AG20443 (cell line): ENCODE data around the gene STXBP6.
A peak's percentile ranks its signal among the peaks of the same experiment; 100 is the strongest.
"Not testable (repeated sequence)": the region's sequence is repeated elsewhere in the genome, so short reads cannot be mapped to it uniquely, and the experiment has no call there.

ENCODE experiments used
- DNase-seq: peaks from one replicate; pipeline ENCODE4 v3.0.0; 2012; ENCODE audit warnings: low spot score, mixed read lengths

The STXBP6 gene

GRCh38 chr14:24956104-24956503, 93.8 kb downstream of the STXBP6 start:
- no peak for DNase-seq

GRCh38 chr14:24954700-24955037, 95.3 kb downstream of the STXBP6 start:
- no peak for DNase-seq

DNA sequence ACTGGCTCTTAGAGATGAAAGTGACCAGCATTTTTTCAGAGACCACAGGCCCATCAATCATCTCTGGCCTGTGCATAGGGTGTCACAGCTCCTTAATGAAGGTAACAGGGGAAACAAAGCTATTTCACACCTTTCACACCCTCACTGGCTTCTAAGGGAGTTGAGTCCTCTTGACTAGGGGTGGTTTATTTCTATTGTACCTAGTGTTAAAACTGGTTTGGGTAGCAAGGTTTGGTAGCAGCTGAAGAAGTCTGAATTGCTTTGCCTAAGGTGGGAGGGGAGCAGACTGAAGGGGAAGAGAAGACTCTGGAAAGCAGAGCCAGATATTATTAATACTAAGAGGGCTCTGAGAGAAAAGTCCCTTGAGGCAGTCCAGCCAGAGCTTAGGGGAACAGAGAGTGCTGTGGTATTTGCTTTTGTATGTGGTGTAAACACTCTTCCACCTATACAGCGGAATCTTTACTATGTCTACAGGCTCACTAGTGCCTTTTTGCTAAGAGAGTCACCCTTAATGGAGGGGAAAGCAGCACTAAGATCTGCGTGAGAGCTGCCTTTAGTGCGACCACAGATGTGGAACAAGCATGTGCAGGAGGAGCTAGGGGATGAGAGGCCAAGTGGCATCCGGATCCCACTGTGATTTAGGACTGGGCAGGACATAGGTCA, 95.8 kb downstream of the STXBP6 start:
- no peak for DNase-seq

DNA sequence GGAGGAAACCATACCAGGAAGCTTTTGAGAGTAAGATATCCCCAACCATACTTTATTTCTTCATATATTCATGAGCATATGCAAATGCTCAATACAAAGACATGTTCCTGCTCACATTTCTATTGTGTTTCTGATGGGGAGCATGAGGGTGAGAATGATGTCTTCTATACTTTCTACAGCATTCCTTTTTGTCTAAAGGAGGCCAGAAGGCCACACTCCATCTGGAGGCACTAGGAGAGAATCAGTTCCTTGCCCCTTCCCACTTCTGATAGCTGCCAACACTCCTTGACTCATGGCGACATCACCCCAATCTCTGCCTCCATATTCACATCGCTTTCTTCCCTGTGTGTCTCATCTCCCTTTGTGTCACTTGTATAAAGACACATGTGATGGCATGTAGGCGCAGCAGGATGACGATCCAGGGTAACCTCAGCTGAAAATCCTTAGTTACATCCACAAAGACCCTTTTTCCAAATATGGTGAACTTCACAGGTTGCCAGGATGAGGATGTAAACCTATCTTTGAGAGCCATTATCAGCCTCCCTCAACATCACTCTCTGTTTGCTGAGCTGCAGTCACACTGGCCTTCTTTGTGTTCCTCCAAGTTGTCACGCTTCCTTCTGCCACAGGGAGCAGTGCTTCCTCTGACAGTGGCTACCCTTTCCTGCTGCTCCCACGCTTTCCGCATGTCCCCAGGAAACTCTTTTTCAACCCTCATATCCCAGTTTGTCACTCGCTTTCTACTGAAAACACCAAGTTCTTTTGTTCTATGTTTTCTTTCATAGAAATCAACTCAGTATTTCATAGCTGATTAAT, 96.9 kb downstream of the STXBP6 start:
- DNase-seq, result no peak

GRCh38 chr14:24948261-24948847, 101.6 kb downstream of the STXBP6 start:
- no peak for DNase-seq

- no peak for DNase-seq
Observed at GRCh38 chr14:24947131-24947530, 102.8 kb downstream of the STXBP6 start.

DNA sequence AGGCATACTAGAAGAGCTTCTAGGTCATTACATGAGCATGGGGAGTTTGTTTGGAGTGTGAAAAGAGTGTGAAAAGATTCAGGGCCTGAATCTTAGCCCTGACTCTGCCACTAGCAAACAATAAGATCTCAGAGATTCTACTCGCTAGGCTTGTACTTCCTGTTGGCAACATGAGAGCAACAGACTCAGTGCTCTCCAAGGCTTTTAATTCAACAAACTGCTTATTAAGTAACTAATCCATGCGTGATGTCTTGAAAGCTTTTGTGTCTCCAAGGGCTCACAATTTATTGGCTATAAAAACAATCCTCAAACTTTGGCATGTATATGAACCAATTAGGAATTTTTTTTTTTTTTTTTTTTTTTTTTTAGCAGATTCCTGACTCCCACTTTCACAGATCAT, 105.1 kb downstream of the STXBP6 start:
- no peak for DNase-seq

GRCh38 chr14:24943024-24943423, 106.9 kb downstream of the STXBP6 start:
- peak; percentile 66 for DNase-seq

GRCh38 chr14:24941719-24942118, 108.2 kb downstream of the STXBP6 start:
- DNase-seq, result no peak

DNA sequence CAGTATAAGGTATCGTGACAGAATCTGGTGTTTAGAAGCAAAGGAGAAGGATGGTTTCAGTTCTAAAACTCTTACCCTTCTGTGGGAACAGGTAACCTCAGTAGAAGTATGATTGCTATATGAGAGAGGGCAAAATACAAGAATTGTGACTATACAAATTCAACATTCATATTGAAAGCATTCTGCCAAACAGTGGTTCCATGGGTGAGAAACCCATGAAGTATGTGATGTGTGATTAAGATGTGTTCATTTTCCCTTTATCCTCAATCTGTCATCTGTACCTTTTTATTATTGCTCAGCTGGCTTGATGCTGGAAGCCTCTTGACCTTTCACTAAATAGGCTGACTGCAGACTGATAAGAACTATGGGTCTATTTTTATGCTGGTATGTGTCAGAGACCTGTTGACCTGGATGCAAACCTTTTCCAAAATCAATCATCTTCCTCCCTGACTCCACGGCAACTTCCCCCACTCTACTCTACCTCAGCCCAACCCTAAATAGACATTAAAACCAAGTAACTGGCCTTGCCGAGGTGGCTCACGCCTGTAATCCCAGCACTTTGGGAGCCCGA, 109.6 kb downstream of the STXBP6 start:
- DNase-seq, result no peak

DNA sequence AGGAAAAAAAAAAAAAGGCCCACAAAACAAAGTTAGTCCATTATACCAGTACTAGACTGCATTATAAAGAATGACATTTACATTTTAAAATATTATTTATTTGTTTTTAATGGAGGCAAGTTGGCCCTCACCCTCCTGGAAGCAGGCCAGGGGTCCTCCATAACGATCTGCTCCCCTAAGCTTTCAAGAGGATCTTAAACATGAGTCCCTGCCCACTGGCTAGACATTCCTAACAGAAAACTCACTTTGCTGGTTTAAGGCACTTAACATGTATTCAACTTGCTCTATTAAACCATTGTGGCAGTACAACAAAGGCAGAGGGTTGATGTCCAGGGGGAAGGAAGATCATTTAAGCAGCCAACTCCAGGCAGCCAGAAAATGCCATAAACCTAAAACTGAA, 111.4 kb downstream of the STXBP6 start:
- DNase-seq, result no peak

GRCh38 chr14:24937300-24937699, 112.6 kb downstream of the STXBP6 start:
- no peak for DNase-seq

- DNase-seq, result not testable (repeated sequence)
Observed at GRCh38 chr14:24936773-24937172, 113.2 kb downstream of the STXBP6 start.

- DNase-seq, result no peak
Observed at GRCh38 chr14:24935796-24936195, 114.2 kb downstream of the STXBP6 start.

GRCh38 chr14:24928386-24928900, 121.5 kb downstream of the STXBP6 start:
- no peak for DNase-seq

- no peak for DNase-seq
Observed at GRCh38 chr14:24927809-24928208, 122.1 kb downstream of the STXBP6 start.

DNA sequence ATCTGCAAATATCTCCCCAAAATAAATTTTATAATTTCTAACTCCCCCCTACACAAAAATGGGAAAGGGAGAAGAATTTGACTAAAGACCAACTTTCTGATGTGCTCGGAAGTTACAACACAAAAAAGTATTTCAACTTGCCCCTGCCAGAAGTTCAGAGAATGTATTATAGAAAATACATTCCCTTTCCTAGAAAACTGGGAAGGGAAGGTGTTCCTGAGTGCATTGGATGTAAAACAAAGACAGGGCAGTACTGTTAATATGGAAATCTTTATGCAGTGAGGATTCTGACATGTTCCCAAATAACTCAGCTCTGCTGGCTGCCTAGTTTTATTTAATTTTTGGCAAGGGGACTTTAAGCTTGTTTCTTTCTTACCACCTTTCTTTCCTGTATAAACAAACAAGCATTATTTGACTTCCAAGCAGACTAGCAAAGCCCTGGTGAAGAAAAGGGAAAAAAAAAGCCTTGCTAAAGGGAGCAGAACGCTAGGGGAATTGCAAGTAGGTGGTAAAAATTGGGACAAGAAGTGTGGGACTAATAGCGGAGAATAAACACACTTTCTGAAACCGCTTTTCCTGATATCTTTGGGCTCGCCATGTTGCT, 124.1 kb downstream of the STXBP6 start:
- no peak for DNase-seq

DNA sequence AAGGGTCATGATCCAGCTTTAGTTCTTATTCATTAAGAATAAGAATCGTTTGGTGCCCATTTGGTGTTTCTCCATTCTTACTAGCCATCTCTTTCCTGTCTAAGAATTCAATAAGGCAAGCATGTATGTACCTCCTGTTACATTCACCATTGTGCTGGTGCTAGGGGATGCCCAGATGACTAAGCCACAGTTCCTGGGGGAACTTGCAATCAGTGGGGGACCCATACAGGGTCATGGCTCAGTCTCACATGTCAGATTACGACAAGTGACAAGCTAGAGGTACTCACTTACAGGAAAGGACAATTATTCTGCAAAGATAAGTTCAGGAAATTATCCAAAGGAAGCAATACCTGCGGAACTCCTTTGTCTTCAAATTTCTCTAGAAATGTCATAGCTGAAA, 125.4 kb downstream of the STXBP6 start:
- DNase-seq, result no peak

- peak; percentile 25 for DNase-seq
Observed at GRCh38 chr14:24921903-24922302, 128.0 kb downstream of the STXBP6 start.

DNA sequence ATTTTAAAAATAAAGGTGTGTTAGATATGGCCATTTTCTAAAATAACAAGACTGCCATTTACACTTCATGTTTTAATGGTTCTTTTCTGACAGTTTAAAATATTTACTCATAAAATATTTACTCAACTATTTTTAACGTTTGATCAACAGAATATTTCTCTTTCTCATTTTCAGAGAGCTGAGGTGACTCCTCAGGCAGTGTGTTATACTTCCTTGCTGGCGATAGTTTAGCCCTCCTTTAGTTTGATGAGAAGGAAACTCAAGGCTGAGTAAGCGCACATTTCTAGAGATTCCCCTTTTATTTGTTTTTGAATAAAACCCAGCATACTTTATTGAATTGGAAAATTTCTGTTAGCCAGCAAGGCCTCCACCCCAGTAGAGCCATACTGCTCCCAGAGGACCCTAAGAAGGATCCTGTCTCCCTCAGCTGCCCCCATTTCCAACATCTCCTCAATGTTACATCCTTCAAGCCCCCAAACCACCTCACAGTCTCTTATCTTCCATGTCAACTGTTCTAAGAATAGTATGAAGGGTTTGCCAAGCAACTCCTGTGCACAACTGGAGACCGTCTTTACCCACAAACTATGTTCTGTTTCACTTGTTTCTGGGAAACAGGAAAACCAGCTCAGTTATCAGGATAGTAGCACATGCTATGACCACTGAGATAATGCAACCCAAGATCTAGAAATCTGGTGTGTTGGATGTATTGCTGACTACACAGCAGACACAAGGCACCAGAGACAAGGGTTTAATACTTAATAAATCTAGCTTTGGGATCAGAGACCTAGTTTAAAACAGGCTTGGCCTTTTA, 129.5 kb downstream of the STXBP6 start:
- no peak for DNase-seq

- DNase-seq, result no peak
Observed at GRCh38 chr14:24918822-24919221, 131.1 kb downstream of the STXBP6 start.
